Keratinocyte (primary cell): ENCODE data around the gene HSDL1. TPM values are rescaled to one million over a fixed set of nuclear protein-coding genes. Genes with fewer than 3 reads are reported as not detected.

Experiments used
- DNase-seq: peaks from one replicate; pipeline ENCODE4 v3.0.0-alpha.2; 2011; ENCODE audit warnings: low read depth, missing footprints, low spot score
- FAIRE-seq: peaks from 2 replicates; lab custom pipeline; 2011; peaks lifted over from hg19 to GRCh38; lab: Jason Lieb, UNC
- H2AFZ ChIP-seq: 2 replicates; pipeline ENCODE4 v1.6.0; 2012; ENCODE audit warnings: low read length, control low read depth, inconsistent platforms; ENCODE audit not compliant: control insufficient read depth
- H3K27ac ChIP-seq: 2 replicates; pipeline ENCODE4 v1.5.1; 2011; ENCODE audit warnings: low read length; ENCODE audit not compliant: control insufficient read depth, insufficient read depth
- H3K27me3 ChIP-seq: 3 replicates; pipeline ENCODE4 v1.6.0; 2011; ENCODE audit warnings: low read length; ENCODE audit not compliant: control insufficient read depth, insufficient read depth; ENCODE audit errors: extremely low read depth
- H3K36me3 ChIP-seq, 2 experiments: 2 replicates in 1 of 2; 3 replicates in 1 of 2; pipeline ENCODE4 v1.5.1; 2011; ENCODE audit warnings: low read length in 2 of 2, mild to moderate bottlenecking in 1 of 2; ENCODE audit not compliant: control insufficient read depth in 2 of 2, insufficient read depth in 2 of 2; ENCODE audit errors: extremely low read depth in 1 of 2
- H3K4me1 ChIP-seq: 3 replicates; pipeline ENCODE4 v1.5.1; 2011; ENCODE audit warnings: low read length; ENCODE audit not compliant: control insufficient read depth, insufficient read depth; ENCODE audit errors: extremely low read depth
- H3K4me2 ChIP-seq: 3 replicates; pipeline ENCODE4 v1.6.0; 2011; ENCODE audit warnings: low read depth, low read length; ENCODE audit not compliant: control insufficient read depth, insufficient read depth; ENCODE audit errors: extremely low read depth
- H3K4me3 ChIP-seq, 3 experiments: fragments of 200-600 bp in 1 of 3; sonication (generic) in 1 of 3; 2 replicates in 2 of 3; 3 replicates in 1 of 3; pipeline ENCODE4 v1.5.1; 2011 to 2016; ENCODE audit warnings: low read length in 3 of 3, mild to moderate bottlenecking in 3 of 3, control low read depth in 2 of 3, inconsistent platforms in 1 of 3, low read depth in 1 of 3, mixed read lengths in 1 of 3, mixed run types in 1 of 3, moderate library complexity in 1 of 3; ENCODE audit not compliant: control insufficient read depth in 2 of 3, insufficient read depth in 2 of 3; ENCODE audit errors: extremely low read depth in 1 of 3
- H3K79me2 ChIP-seq: 2 replicates; pipeline ENCODE4 v1.6.0; 2012; ENCODE audit warnings: low read length; ENCODE audit not compliant: control insufficient read depth, insufficient read depth
- H3K9ac ChIP-seq: 3 replicates; pipeline ENCODE4 v1.6.0; 2011; ENCODE audit warnings: low read length; ENCODE audit not compliant: control insufficient read depth, insufficient read depth; ENCODE audit errors: extremely low read depth
- H3K9me1 ChIP-seq: 3 replicates; pipeline ENCODE4 v1.6.0; 2011; ENCODE audit warnings: low read length; ENCODE audit not compliant: control insufficient read depth, insufficient read depth; ENCODE audit errors: extremely low read depth
- H3K9me3 ChIP-seq: 2 replicates; pipeline ENCODE4 v1.5.1; 2012; ENCODE audit warnings: low read depth, low read length; ENCODE audit not compliant: control insufficient read depth
- H4K20me1 ChIP-seq: 3 replicates; pipeline ENCODE4 v1.6.0; 2011; ENCODE audit warnings: low read length; ENCODE audit not compliant: control insufficient read depth, insufficient read depth; ENCODE audit errors: extremely low read depth
- EZH2 ChIP-seq: IDR thresholded peaks from one replicate; pipeline ENCODE4 v1.6.1; 2012; ENCODE audit warnings: inconsistent platforms, mild to moderate bottlenecking, low read length, moderate library complexity
- dilution Hi-C: fragments of 300-500 bp; cut with MboI; formaldehyde crosslinking; loops from one replicate; pipeline ENCODE4 v1.7.0; 2020; ENCODE audit warnings: low sequenced_read_pairs; ENCODE audit not compliant: extremely low pct_ligation_motif_present
- polyA plus RNA-seq, 5 experiments: library from polyadenylated mRNA; depleted of rRNA in 3 of 5; stranded (reverse) in 3 of 5; stranded (forward) in 1 of 5; unstranded in 1 of 5; fragments of >200 nt; gene quantifications; 1 replicate in 1 of 5; 2 replicates in 3 of 5; 3 replicates in 1 of 5; pipeline versions ENCODE4 v1.2.1 to v1.2.3, GENCODE V29; 2011 to 2012; ENCODE audit warnings: missing spikeins in 2 of 5, low read depth in 1 of 5, low replicate concordance in 1 of 5
- TF ChIP-seq, protein P1 (sequence below), 3 experiments: IDR thresholded peaks in 1 of 3; conservative IDR thresholded peaks in 1 of 3; optimal IDR thresholded peaks in 1 of 3; 2 replicates in 2 of 3; 3 replicates in 1 of 3; pipeline versions ENCODE3 to v1.5.1; 2011; ENCODE audit warnings: low read length in 3 of 3, mild to moderate bottlenecking in 3 of 3, moderate library complexity in 2 of 3, control low read depth in 1 of 3, inconsistent platforms in 1 of 3; ENCODE audit not compliant: insufficient read depth in 2 of 3; ENCODE audit errors: extremely low read depth in 1 of 3

HSDL1 gene
- polyA plus RNA-seq, 1 donor (not counting 4 experiments of a cell fraction or from before 2014, with no cell fraction given), result 18.1 TPM

DNA sequence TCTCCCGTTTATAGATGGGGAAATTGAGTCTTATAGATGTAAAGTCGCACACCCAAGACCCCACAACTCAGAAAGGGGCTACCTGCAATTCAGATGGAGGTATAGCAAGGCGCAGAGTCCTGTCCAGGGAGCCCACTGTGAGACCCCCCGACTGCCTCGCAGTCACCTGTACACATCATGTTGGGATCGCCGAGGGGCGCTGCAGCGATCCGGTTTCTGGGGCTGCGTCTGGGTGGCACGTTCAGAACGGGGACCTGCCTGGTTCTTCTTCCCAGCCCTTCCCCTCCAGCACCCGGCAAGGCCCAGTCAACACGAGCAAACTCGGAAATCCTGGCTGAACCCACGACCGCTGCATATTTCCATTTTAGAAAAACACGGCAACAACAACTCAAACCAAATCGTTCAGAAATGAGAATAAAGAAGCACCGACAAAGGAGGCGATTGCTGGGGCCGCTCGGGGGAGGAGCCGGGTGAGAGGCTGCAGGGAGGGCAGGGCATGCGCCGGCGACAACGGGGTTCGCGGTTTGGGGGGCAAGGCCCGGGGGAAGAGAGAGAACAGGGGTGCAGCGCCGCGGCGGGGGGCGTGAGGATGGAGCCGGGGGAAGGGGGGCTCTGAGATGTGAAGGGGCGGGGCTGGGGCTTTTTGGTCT is 643 bp downstream of the HSDL1 start:
- DNase-seq (no peak), FAIRE-seq (no peak)
- peaks cover 2% of the 10 kb centered on the region for H3K4me1 ChIP-seq
- H2AFZ ChIP-seq, result peak overlapping the region; percentile 84
- TF ChIP-seq EZH2, result no peak
- TF ChIP-seq, protein P1, sequence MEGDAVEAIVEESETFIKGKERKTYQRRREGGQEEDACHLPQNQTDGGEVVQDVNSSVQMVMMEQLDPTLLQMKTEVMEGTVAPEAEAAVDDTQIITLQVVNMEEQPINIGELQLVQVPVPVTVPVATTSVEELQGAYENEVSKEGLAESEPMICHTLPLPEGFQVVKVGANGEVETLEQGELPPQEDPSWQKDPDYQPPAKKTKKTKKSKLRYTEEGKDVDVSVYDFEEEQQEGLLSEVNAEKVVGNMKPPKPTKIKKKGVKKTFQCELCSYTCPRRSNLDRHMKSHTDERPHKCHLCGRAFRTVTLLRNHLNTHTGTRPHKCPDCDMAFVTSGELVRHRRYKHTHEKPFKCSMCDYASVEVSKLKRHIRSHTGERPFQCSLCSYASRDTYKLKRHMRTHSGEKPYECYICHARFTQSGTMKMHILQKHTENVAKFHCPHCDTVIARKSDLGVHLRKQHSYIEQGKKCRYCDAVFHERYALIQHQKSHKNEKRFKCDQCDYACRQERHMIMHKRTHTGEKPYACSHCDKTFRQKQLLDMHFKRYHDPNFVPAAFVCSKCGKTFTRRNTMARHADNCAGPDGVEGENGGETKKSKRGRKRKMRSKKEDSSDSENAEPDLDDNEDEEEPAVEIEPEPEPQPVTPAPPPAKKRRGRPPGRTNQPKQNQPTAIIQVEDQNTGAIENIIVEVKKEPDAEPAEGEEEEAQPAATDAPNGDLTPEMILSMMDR (optimal IDR thresholded peaks at IDR 0.05 in 1 of 3, IDR thresholded peaks at IDR 0.05 in 1 of 3, conservative IDR thresholded peaks at IDR 0.05 in 1 of 3; ENCODE audit: extremely low read depth in 1 of 3, insufficient read depth in 2 of 3, low read length in 3 of 3), result peak; percentile 5 to 44 (median 20)
- dilution Hi-C loops, result no loop called here
- peak overlapping the region; percentile 79 for H3K9ac ChIP-seq
- H3K27ac ChIP-seq, result no peak overlapping the region
- H3K9me3 ChIP-seq, result no peaks in the 10 kb centered on the region
- H3K79me2 ChIP-seq, result no peaks in the 10 kb centered on the region
- peak overlapping the region; percentile 98 for H3K4me2 ChIP-seq
- H3K9me1 ChIP-seq, result no peaks in the 10 kb centered on the region
- H4K20me1 ChIP-seq, result no peaks in the 10 kb centered on the region
- H3K4me3 ChIP-seq, result peak overlapping the region; percentile 75 to 95 (median 90)
- no peaks in the 10 kb centered on the region for H3K27me3 ChIP-seq
- no peaks in the 10 kb centered on the region for H3K36me3 ChIP-seq

DNA sequence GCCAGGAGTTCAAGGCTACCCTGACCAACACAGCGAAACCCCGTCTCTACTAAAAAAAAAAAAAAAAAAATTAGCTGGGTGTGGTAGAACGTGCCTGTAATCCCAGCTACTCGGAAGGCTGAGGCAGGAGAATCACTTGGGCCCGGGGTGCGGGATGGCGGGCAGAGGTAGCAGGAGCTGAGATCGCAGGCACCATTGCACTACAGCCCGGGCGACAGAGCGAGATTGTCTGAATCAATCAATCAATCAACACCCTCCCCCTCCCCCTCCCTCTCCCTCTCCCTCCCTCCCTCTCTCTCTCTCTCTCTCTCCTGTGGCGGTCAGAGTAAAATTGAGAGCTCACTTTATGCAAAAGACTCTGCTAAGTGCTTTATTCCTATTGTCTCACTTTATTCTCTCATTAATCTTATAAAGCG is 1.2 kb downstream of the HSDL1 start:
- H3K9me3 ChIP-seq, result no peaks in the 10 kb centered on the region
- no peak for TF ChIP-seq EZH2
- TF ChIP-seq, protein P1 (optimal IDR thresholded peaks at IDR 0.05 in 1 of 3, IDR thresholded peaks at IDR 0.05 in 1 of 3, conservative IDR thresholded peaks at IDR 0.05 in 1 of 3; ENCODE audit: extremely low read depth in 1 of 3, insufficient read depth in 2 of 3, low read length in 3 of 3), result no peak
- H3K27ac ChIP-seq, result no peak overlapping the region
- H3K4me1 ChIP-seq, result peaks cover 2% of the 10 kb centered on the region
- no peaks in the 10 kb centered on the region for H4K20me1 ChIP-seq
- H3K9ac ChIP-seq, result peak overlapping the region; percentile 79
- dilution Hi-C loops, result no loop called here
- peak overlapping the region; percentile 75 to 95 (median 90) for H3K4me3 ChIP-seq
- no peak overlapping the region for H2AFZ ChIP-seq
- peak overlapping the region; percentile 98 for H3K4me2 ChIP-seq
- no peaks in the 10 kb centered on the region for H3K36me3 ChIP-seq
- H3K9me1 ChIP-seq, result no peaks in the 10 kb centered on the region
- H3K27me3 ChIP-seq, result no peaks in the 10 kb centered on the region
- no peaks in the 10 kb centered on the region for H3K79me2 ChIP-seq
- DNase-seq, result no peak
- no peak for FAIRE-seq
